GM21825 (cell line): Measurements from ENCODE around the gene TROAP.

ENCODE experiments used
- ATAC-seq: cut with Tn5 transposase; IDR thresholded peaks from one replicate; pipeline ENCODE4 v1.9.1; 2021; ENCODE audit warnings: mild to moderate bottlenecking, moderate library complexity; ENCODE audit not compliant: unreplicated experiment

Gene TROAP

GRCh38 chr12:49341777-49342065 is 18.7 kb downstream of the TROAP start:
- ATAC-seq = no peak

- ATAC-seq = peak; percentile 55
These were observed 19.2 kb downstream of the TROAP start for GRCh38 chr12:49342066-49342913.

- no peak for ATAC-seq
These were observed 20.1 kb downstream of the TROAP start for GRCh38 chr12:49342914-49343731.

- no peak for ATAC-seq
These were observed 21.5 kb downstream of the TROAP start for GRCh38 chr12:49344486-49345050.

GRCh38 chr12:49345051-49345824 is 22.2 kb downstream of the TROAP start:
- peak; percentile 41 for ATAC-seq

GRCh38 chr12:49345825-49346658 is 23.0 kb downstream of the TROAP start:
- no peak for ATAC-seq

GRCh38 chr12:49346659-49347310 is 23.7 kb downstream of the TROAP start, which contains the start of gene DNAJC22:
DNAJC22 (plus strand) TSS chr12:49346888; CDS start chr12:49348873, 1,985 bp downstream.
- no peak for ATAC-seq

GRCh38 chr12:49347311-49348193 is 24.5 kb downstream of the TROAP start:
- peak; percentile 45 for ATAC-seq

GRCh38 chr12:49348781-49349180 is 25.7 kb downstream of the TROAP start:
- ATAC-seq = no peak

- ATAC-seq = no peak
These were observed 26.2 kb downstream of the TROAP start for GRCh38 chr12:49349266-49349665.

- no peak for ATAC-seq
These were observed 29.3 kb downstream of the TROAP start for GRCh38 chr12:49352351-49352750.

- ATAC-seq = no peak
These were observed 32.9 kb downstream of the TROAP start for GRCh38 chr12:49355913-49356312.

GRCh38 chr12:49357103-49357678 is 34.1 kb downstream of the TROAP start:
- no peak for ATAC-seq

- no peak for ATAC-seq
These were observed 35.6 kb downstream of the TROAP start for GRCh38 chr12:49358483-49359141.

GRCh38 chr12:49359671-49360070 is 36.6 kb downstream of the TROAP start:
- ATAC-seq = no peak

- no peak for ATAC-seq
These were observed 39.0 kb downstream of the TROAP start for GRCh38 chr12:49362077-49362476.

- no peak for ATAC-seq
These were observed 41.9 kb downstream of the TROAP start for GRCh38 chr12:49364989-49365388.

GRCh38 chr12:49365542-49365941 is 42.5 kb downstream of the TROAP start:
- no peak for ATAC-seq
